Muscle of arm (tissue), 12 donors: ENCODE data around the gene PEX6. TPM values are rescaled to one million over a fixed set of nuclear protein-coding genes. Genes with fewer than 3 reads are reported as not detected.
"Not testable (repeated sequence)": the region's sequence is repeated elsewhere in the genome, so short reads cannot be mapped to it uniquely, and the experiment has no call there.

Experiments used
- DNase-seq: peaks from one replicate; pipeline ENCODE4 v3.0.0-alpha.2; 2013
- polyA plus RNA-seq, 12 donors: library from polyadenylated mRNA; unstranded; fragments of 120-200 nt; gene quantifications; one replicate each; pipeline ENCODE4 v1.2.1, GENCODE V29; 2013; ENCODE audit not compliant: insufficient read length in 12 of 12

The PEX6 gene
- polyA plus RNA-seq, 12 donors = 7.7 to 26.6 (median 18.1) TPM; not detected in 1

DNA sequence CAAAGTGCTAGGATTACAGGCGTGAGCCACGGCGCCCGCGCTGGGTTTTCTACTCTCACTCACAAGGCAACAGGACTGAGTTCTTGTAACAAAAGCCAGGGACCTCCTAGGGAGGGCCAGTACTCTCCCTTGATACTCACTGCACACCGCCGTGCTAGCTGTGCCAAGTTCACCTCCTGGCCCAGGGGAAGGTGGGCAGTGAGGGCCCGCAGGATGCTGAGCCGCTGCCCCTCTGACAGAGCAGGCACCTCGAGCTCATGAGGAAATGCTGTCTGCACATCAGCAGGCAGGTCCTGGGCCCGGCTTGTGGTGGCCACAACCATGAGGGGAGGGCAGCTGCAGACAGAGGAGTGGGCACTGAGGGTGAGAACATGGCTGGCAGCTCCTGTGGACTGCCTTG lies 11.8 kb downstream of the PEX6 start:
- no peak for DNase-seq

- no peak for DNase-seq
Observed at GRCh38 chr6:42966571-42966970, 12.4 kb downstream of the PEX6 start.

GRCh38 chr6:42963855-42964605 lies 15.0 kb downstream of the PEX6 start:
- DNase-seq = no peak

DNA sequence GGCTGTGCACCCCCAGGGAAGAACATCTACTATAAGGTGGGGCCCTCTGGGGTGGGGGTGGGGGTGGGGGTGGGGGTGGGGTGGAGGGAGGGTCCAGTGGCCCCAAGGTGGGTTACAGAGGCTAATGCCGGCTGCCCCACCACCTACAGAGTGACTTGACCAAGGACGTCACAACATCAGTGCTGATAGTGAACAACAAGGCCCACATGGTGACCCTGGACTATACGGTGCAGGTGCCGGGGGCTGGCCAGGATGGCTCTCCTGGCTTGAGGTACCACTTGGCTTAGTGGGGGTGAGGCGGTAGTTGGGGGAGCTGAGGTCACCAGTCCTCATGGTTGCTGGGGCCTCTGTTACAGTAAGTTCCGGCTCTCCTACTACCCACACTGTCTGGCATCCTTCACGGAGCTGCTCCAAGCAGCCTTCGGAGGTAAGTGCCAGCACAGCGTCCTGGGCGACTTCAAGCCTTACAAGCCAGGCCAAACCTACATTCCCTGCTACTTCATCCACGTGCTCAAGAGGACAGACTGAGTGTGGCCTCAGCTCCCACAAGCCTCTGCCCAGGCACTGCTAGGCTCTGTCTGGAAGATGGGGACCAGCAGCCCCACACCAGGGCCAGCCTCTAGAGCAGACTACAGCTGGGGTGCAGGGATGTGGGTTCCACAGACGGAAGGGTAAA lies 15.7 kb downstream of the PEX6 start:
- DNase-seq = no peak

GRCh38 chr6:42962502-42963178 lies 16.3 kb downstream of the PEX6 start:
- no peak for DNase-seq

GRCh38 chr6:42962096-42962495 lies 16.9 kb downstream of the PEX6 start:
- no peak for DNase-seq

- no peak for DNase-seq
Observed at GRCh38 chr6:42961020-42961470, 17.9 kb downstream of the PEX6 start.

- peak; percentile 14 for DNase-seq
Observed at GRCh38 chr6:42960243-42961019, 18.6 kb downstream of the PEX6 start, which contains the start of gene GNMT. TSS of gene GNMT (plus strand) at chr6:42960754. CDS start at chr6:42960768, 14 bp downstream.

GRCh38 chr6:42959917-42960242 lies 19.1 kb downstream of the PEX6 start:
- DNase-seq = no peak

DNA sequence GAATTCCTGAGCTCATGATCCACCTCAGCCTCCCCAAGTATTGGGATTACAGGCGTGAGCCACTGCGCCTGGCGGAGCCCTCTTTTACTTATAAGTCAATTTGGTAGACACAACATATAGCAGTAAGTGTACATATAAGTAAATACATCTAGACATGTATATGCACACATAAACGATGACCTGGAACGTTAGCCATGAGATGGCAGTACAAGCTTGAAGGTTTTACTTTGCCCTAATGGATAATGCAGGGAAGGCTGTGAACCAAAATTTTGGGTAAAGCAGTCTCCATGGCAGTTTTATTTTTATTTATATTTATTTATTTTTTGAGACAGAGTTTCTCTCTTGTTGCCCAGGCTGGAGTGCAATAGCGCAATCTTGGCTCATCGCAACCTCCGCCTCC lies 20.9 kb downstream of the PEX6 start:
- no peak for DNase-seq

DNA sequence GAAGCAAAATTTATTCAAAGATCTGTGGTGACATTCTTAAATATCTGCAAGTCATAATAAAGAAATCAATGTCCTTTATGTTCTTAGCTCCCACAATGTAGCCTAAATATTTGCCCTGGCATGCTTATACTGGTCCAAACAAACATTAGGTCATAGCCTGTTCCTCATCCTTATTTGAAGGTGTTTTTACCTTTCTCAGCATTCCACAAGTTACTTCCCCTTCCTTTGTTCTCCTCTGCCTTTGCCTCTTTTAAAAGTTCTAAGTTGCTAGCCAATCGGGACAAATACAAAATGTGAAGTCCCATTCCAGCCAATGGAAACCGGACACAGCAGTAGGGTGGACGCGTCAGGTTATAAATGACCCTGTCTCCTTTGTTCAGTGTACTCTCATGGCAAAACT lies 24.6 kb downstream of the PEX6 start:
- DNase-seq = not testable (repeated sequence)

GRCh38 chr6:42952389-42952788 lies 26.6 kb downstream of the PEX6 start:
- DNase-seq = no peak

- peak; percentile 31 for DNase-seq
Observed at GRCh38 chr6:42947950-42948349, 31.0 kb downstream of the PEX6 start.

GRCh38 chr6:42942444-42942843 lies 36.5 kb downstream of the PEX6 start:
- DNase-seq = no peak

DNA sequence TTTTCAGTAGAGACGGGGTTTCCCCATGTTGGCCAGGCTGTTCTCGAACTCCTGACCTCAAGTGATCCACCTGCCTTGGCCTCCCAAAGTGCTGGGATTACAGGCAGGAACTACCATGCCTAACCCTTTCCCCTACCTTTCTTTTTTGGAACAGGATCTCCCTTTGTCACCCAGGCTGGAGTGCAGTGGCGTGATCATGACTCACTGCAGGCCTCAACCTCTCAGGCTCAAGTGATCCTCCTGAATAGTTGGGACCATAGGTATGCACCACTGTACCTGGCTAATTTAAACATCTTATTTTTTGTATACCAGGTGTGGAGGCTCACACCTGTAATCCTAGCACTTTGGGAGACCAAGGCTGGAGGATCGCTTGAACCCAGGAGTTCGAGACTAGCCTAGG lies 37.6 kb downstream of the PEX6 start:
- DNase-seq = not testable (repeated sequence)

- no peak for DNase-seq
Observed at GRCh38 chr6:42940493-42941045, 38.4 kb downstream of the PEX6 start.

DNA sequence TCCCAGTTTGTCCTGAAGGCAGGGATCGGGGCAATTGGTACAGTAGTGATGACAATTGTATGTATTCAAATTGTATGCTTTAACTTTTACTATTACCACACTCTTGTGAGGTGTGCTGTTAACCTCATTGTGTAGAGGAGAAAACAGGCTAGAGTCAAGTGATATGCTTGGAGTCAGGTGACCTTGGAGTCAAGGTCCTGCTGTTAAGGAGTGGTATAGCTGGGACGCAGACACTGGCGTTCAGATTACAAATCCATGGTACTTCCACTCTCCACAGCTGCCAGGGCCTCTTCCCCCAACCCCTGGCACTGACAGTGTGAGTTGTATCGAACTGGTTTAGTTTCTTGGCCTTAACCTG lies 39.2 kb downstream of the PEX6 start:
- DNase-seq = no peak

DNA sequence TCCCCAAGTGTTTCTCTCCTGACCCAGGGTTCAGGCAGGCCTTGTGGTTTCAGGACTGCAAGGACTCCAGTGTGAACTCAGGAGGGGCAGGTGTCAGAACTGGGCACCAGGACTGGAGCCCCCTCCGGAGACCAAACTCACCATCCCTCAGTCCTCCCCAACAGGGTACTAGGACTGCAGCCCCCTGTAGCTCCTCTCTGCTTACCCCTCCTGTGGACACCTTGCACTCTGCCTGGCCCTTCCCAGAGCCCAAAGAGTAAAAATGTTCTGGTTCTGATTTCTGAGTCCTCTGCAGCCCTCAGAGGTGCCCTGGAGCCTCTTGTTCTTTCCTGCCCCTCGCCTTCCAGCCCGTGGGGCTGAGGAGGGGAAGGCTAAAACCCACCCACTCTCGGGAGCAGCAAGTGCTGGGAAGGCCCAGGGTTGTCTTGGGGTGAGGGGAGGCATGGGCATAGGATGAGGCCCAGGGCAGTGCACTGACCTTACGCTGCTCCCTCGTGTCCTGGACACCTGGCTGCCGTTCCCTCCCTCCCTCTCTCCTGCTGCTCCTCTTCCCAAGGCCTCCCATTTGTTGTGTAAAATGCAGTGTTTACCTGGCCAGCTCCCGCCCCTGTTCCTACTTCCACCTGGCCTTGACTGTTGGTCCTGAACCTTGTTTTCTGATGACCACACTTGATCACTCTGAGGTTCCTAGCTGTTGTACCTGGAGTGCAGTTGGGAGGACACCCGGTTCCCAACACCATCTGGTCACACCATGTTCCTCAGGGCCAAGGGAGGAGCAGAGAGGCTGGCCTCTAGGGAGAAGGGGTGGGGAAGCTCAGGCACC lies 39.8 kb downstream of the PEX6 start:
- no peak for DNase-seq

DNA sequence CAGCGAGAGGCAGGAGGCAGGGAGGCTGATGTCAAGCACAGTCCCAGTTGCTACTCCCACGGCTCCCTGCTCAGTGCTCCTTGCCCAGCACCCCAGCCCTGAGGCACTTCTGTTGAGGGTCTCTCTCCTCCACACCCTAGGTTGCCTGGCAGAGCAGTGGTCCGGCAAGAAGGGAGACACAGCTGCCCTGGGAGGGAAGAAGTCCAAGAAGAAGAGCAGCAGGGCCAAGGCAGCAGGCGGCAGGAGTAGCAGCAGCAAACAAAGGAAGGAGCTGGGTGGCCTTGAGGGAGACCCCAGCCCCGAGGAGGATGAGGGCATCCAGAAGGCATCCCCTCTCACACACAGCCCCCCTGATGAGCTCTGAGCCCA lies 40.6 kb downstream of the PEX6 start:
- DNase-seq = no peak

GRCh38 chr6:42937548-42938427 lies 41.2 kb downstream of the PEX6 start:
- no peak for DNase-seq
